ENCODE data around the gene SS18L1.

- TF ChIP-seq CTCF (IDR thresholded peaks at IDR 0.05; ENCODE audit: insufficient read depth, low read length) (no peak), POLR2AphosphoS5 (IDR thresholded peaks at IDR 0.05; ENCODE audit: low read depth) (no peak)
Measured at GRCh38 chr20:62162765-62163484, 19.4 kb downstream of the SS18L1 start.
